Caco-2 (cell line): ENCODE results near the gene FBXL20. TPM values are rescaled to one million over a fixed set of nuclear protein-coding genes. Genes with fewer than 3 reads are reported as not detected.

Experiments used
- BruUV-seq: library from RNA; stranded (reverse); fragments of 400-500 nt; replicated peaks from 2 replicates; lab custom pipeline; 2021; lab: Mats Ljungman, UMichigan
- CTCF ChIA-PET: fragments of 300-600 bp; sonication (Branson Sonifier 250); formaldehyde crosslinking; loops from one replicate; lab custom pipeline; 2022; ENCODE audit warnings: antibody characterized with exemption; lab: Charles Lee
- POLR2A ChIA-PET: fragments of 300-600 bp; sonication (Branson Sonifier 250); formaldehyde crosslinking; loops from one replicate; lab custom pipeline; 2022; ENCODE audit warnings: antibody characterized with exemption; lab: Charles Lee
- DNase-seq, 2 experiments: peaks; one replicate each; pipeline versions ENCODE4 v3.0.0 to v3.0.0-alpha.2; 2020 to 2022
- H3K27me3 ChIP-seq: replicated peaks from 2 replicates; pipeline ENCODE4 v1.6.0; 2011; ENCODE audit warnings: low read length; ENCODE audit not compliant: control insufficient read depth, insufficient read depth
- H3K36me3 ChIP-seq: 2 replicates; pipeline ENCODE4 v1.5.1; 2011; ENCODE audit warnings: low read length; ENCODE audit not compliant: control insufficient read depth, insufficient read depth
- H3K4me1 ChIP-seq: fragments of 250-450 bp; sonication (Bioruptor Pico); 2 replicates; pipeline ENCODE4 v1.5.1; 2020; ENCODE audit warnings: mild to moderate bottlenecking
- H3K4me3 ChIP-seq: 2 replicates; pipeline ENCODE4 v1.5.1; 2011; ENCODE audit warnings: low read depth, mild to moderate bottlenecking, control low read depth, low read length
- H3K9me3 ChIP-seq: fragments of 250-450 bp; sonication (Bioruptor Pico); 2 replicates; pipeline ENCODE4 v1.5.1; 2020; ENCODE audit warnings: mild to moderate bottlenecking, moderate library complexity
- H3K27ac Mint-ChIP-seq: one replicate; pipeline ENCODE4 v1.8.0; 2022; ENCODE audit warnings: mixed read lengths; ENCODE audit not compliant: unreplicated experiment
- H3K27me3 Mint-ChIP-seq: one replicate; pipeline ENCODE4 v1.8.0; 2022; ENCODE audit warnings: mixed read lengths; ENCODE audit not compliant: insufficient read depth, unreplicated experiment
- H3K36me3 Mint-ChIP-seq: one replicate; pipeline ENCODE4 v1.8.0; 2022; ENCODE audit warnings: mild to moderate bottlenecking, mixed read lengths; ENCODE audit not compliant: insufficient read depth, unreplicated experiment
- H3K4me1 Mint-ChIP-seq: one replicate; pipeline ENCODE4 v1.8.0; 2022; ENCODE audit warnings: low read depth, mixed read lengths; ENCODE audit not compliant: unreplicated experiment
- H3K4me3 Mint-ChIP-seq: one replicate; pipeline ENCODE4 v1.8.0; 2022; ENCODE audit warnings: mild to moderate bottlenecking, moderate library complexity, mixed read lengths; ENCODE audit not compliant: unreplicated experiment
- H3K9me3 Mint-ChIP-seq: one replicate; pipeline ENCODE4 v1.8.0; 2022; ENCODE audit warnings: mixed read lengths; ENCODE audit not compliant: unreplicated experiment
- CTCF ChIP-seq, 2 experiments: fragments of 200-600 bp in 1 of 2; IDR thresholded peaks; 1 replicate in 1 of 2; 2 replicates in 1 of 2; pipeline versions ENCODE4 v1.5.1 to v1.8.0; 2011 to 2022; ENCODE audit warnings: antibody characterized with exemption in 1 of 2, control low read depth in 1 of 2, inconsistent platforms in 1 of 2, low read depth in 1 of 2, low read length in 1 of 2, mild to moderate bottlenecking in 1 of 2, moderate library complexity in 1 of 2; ENCODE audit not compliant: insufficient read depth in 1 of 2, severe bottlenecking in 1 of 2, unreplicated experiment in 1 of 2
- intact Hi-C: fragments of 100-400 bp; cut with micrococcal nuclease; formaldehyde crosslinking; loops from one replicate; pipeline ENCODE4 v1.10.0; 2022; ENCODE audit not compliant: unreplicated experiment
- total RNA-seq: library from RNA; stranded (reverse); gene quantifications from 2 replicates; pipeline ENCODE4 v1.2.3, GENCODE V29; 2022

FBXL20 gene
- total RNA-seq, 1 experiment from 2014 or later, result 12.6 TPM

- Mint-ChIP-seq H3K4me3 (no peak overlapping the region), H3K27ac (no peak overlapping the region), H3K36me3 (peaks cover 13% of the 10 kb centered on the region), H3K4me1 (no peaks in the 10 kb centered on the region), H3K9me3 (no peaks in the 10 kb centered on the region), H3K27me3 (peaks cover 5% of the 10 kb centered on the region)
- no peak for DNase-seq
- Histone ChIP-seq H3K9me3 (no peaks in the 10 kb centered on the region), H3K4me3 (no peak overlapping the region), H3K4me1 (no peaks in the 10 kb centered on the region), H3K27me3 (no peaks in the 10 kb centered on the region), H3K36me3 (peaks cover 1% of the 10 kb centered on the region; the same call in 1 of the 2 replicates)
- intact Hi-C loops, result loop anchor here (5.0 kb wide), 1 partner anchor 338 kb away; no protein-coding TSS in a partner anchor
- POLR2A ChIA-PET, result interaction anchor here (0.6 kb wide), 1 partner anchor 242 kb away, joined by 3 read pairs; the partner anchor contains the start of gene FBXO47
- CTCF ChIA-PET, result interaction anchor here (0.6 to 6.6 kb wide), 6 partner anchors 15 to 338 kb away, joined by 3 to 123 read pairs (median 3); no protein-coding TSS in a partner anchor
- no peak for TF ChIP-seq CTCF (IDR thresholded peaks at IDR 0.05; ENCODE audit: insufficient read depth in 1 of 2, low read depth in 1 of 2, low read length in 1 of 2, severe bottlenecking in 1 of 2, unreplicated experiment in 1 of 2)
- no TSS peak for BruUV-seq
These were observed 191.9 kb downstream of the FBXL20 start for GRCh38 chr17:39209317-39210092.

- Histone ChIP-seq H3K4me1 (no peaks in the 10 kb centered on the region), H3K27me3 (no peaks in the 10 kb centered on the region), H3K4me3 (no peak overlapping the region), H3K36me3 (peaks cover 1% of the 10 kb centered on the region; the same call in 1 of the 2 replicates), H3K9me3 (no peaks in the 10 kb centered on the region)
- no peak for DNase-seq
- Mint-ChIP-seq H3K4me1 (no peaks in the 10 kb centered on the region), H3K4me3 (no peak overlapping the region), H3K27me3 (peaks cover 5% of the 10 kb centered on the region), H3K9me3 (no peaks in the 10 kb centered on the region), H3K36me3 (peaks cover 19% of the 10 kb centered on the region), H3K27ac (no peak overlapping the region)
- BruUV-seq, result no TSS peak
- ChIA-PET POLR2A (interaction anchor here (0.6 kb wide), 1 partner anchor 242 kb away, joined by 3 read pairs; the partner anchor contains the start of gene FBXO47), CTCF (interaction anchor here (0.6 to 6.6 kb wide), 8 partner anchors 9 to 339 kb away, joined by 3 to 123 read pairs (median 3); partner anchors contain the start of gene RPL19)
- TF ChIP-seq CTCF (IDR thresholded peaks at IDR 0.05; ENCODE audit: insufficient read depth in 1 of 2, low read depth in 1 of 2, low read length in 1 of 2, severe bottlenecking in 1 of 2, unreplicated experiment in 1 of 2), result no peak
- intact Hi-C loops, result loop anchor here (5.0 kb wide), 1 partner anchor 338 kb away; no protein-coding TSS in a partner anchor
These were observed 192.5 kb downstream of the FBXL20 start for GRCh38 chr17:39208893-39209292.

GRCh38 chr17:39208136-39208535 is 193.3 kb downstream of the FBXL20 start:
- intact Hi-C loops, result loop anchor here (5.0 kb wide), 1 partner anchor 339 kb away; no protein-coding TSS in a partner anchor
- POLR2A ChIA-PET, result no interaction called here

More at GRCh38 chr17:39208136-39208535, 193.3 kb downstream of the FBXL20 start:
- no peak for TF ChIP-seq CTCF (IDR thresholded peaks at IDR 0.05; ENCODE audit: insufficient read depth in 1 of 2, low read depth in 1 of 2, low read length in 1 of 2, severe bottlenecking in 1 of 2, unreplicated experiment in 1 of 2)
- Histone ChIP-seq H3K4me1 (no peaks in the 10 kb centered on the region), H3K36me3 (peaks cover 3% of the 10 kb centered on the region), H3K4me3 (no peak overlapping the region), H3K9me3 (no peaks in the 10 kb centered on the region), H3K27me3 (no peaks in the 10 kb centered on the region)
- H3K36me3 Mint-ChIP-seq, result peaks cover 26% of the 10 kb centered on the region
- no peaks in the 10 kb centered on the region for H3K4me1 Mint-ChIP-seq
- DNase-seq, result no peak
- H3K27me3 Mint-ChIP-seq, result peaks cover 5% of the 10 kb centered on the region
- CTCF ChIA-PET, result interaction anchor here (1.1 to 6.6 kb wide), 5 partner anchors 10 to 339 kb away, joined by 3 to 123 read pairs (median 4); no protein-coding TSS in a partner anchor
- no peak overlapping the region for H3K4me3 Mint-ChIP-seq
- no peak overlapping the region for H3K27ac Mint-ChIP-seq
- no TSS peak for BruUV-seq
- no peaks in the 10 kb centered on the region for H3K9me3 Mint-ChIP-seq
